HG02943 (cell line): ENCODE results near the gene CCDC70.
A peak's percentile ranks its signal among the peaks of the same experiment; 100 is the strongest.

Experiments used
- ATAC-seq: cut with Tn5 transposase; IDR thresholded peaks from one replicate; pipeline ENCODE4 v1.9.1; 2021; ENCODE audit warnings: mild to moderate bottlenecking, low read depth, moderate library complexity; ENCODE audit not compliant: unreplicated experiment

Gene CCDC70

GRCh38 chr13:51828730-51829567, 32.8 kb upstream of the CCDC70 start:
- no peak for ATAC-seq

- no peak for ATAC-seq
Measured at GRCh38 chr13:51829568-51829899, 32.2 kb upstream of the CCDC70 start.

DNA sequence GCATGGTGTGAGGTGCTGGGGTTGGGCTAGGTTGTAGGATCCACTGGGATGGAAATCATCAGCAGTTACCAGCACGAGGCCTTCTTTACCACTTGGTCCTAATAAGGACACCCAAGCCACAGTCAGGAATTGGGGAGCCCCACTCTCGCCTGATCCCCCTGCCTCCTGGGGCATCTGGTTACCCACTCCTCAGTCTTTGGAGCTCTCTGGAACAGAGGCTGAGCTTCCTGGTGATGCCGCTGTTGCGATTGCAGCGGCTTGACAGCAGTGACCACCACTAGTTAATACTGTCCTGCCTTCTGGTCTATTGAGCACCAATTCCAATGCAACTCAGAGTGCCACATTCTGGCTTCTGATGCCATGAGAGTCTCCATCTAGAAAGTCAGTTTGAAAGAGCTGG, 30.2 kb upstream of the CCDC70 start:
- ATAC-seq = no peak

DNA sequence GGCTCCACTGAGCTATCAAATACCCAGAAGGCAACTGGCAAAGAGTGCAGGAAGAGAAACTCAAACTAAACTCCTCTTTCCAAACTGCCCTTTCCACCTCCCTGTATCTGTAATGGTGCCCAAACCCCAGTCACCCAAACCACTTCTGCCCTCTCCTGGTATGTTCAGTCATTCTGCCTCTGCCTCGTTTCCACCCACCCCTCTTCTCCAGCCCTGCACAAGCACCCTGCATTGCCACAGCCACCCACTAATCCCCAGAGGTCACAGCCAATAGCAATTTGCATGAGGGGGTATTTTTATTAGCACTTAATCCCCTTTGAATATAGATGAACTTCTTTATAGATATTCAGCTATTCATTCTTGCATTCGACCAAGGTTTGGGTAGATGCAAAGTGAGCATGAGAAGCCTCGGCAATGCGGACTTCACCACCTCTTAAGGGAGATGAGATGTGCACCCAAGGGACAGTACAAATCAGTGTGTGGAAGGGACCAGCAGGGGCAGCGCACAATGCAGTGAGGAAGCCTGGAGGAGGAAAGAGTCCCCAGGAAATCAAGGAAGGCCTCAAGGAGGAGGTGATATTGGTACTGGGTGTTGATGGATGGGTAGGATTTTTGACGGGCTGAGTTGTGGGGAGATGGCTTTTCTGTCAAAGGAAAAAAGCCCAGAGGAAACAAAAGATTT, 29.2 kb upstream of the CCDC70 start:
- ATAC-seq = peak; percentile 74

GRCh38 chr13:51833980-51834379, 27.8 kb upstream of the CCDC70 start:
- ATAC-seq = no peak

DNA sequence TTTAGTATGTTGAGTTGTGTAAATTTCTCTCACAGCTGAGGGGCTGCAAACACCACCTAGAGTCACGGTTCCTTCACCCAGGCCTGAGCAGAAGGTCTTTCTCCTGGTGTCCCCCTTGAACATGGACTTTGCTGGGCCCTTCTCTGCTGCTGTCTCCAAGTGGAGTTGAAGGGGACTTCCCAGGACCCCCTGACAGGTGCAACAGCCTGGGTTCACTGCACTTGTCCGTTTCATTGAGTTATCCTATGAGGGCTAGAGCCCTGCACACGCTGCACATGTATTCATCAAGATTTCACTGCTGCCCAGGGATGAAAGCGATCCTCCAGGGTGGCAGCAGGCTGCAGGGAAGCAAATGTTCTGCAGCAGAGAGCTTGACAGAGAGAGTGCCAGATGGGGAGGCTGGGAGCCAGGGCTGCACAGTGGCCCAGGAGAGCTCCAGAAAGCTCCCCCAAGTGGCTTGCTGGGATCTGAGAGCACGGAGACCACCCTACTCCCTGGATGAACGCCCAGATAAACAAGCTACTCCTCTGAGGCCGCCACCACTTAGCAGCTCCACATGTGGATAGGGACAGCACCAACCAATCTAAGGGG, 27.1 kb upstream of the CCDC70 start:
- ATAC-seq = no peak

DNA sequence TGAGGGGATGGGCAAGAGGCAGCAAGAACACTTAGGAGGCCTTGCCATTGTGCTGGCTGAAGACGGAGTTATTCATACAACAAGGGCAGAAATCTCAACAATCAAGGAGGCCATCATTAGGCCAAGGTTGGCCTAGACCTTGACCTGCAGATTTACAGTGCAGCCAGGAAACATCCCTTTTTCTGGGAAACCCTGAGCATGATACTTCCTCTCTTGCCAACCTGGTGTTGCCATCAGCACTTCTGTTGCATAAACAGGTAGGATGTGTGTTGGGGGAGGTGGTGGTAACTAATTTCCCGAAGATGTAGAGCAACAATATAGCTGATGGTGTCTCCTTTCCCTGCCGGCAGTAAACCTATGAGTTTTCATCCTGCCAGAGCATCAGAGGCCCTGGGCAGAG, 24.8 kb upstream of the CCDC70 start:
- ATAC-seq = no peak

DNA sequence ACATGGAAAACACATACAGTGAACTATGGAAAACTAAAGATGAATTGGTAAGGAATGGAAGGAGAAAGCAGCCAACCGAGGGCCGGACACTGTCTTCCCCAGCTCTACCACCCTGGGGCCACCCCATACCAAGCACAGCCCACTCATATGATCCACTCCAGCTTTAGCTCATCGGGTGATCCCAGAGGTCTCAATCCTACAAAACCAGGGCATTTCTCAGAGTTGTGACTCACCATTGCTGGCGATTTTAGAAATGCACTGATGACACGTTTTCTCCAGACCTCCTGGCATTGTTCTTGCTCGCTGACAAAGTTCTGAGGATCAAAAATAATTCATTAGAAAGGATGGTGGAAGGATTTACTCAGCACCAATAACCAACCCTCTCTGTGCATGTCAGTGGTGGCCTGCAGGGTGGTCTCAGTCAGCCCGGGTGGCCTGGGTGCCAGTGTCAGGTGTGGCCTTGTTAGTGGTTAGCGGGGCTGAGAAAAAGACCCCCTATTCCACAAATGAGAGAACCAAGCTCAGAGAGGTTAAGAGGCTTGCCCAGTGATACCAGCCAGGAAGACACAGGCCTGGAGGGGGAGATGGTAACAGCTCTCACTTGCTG, 23.4 kb upstream of the CCDC70 start:
- no peak for ATAC-seq

DNA sequence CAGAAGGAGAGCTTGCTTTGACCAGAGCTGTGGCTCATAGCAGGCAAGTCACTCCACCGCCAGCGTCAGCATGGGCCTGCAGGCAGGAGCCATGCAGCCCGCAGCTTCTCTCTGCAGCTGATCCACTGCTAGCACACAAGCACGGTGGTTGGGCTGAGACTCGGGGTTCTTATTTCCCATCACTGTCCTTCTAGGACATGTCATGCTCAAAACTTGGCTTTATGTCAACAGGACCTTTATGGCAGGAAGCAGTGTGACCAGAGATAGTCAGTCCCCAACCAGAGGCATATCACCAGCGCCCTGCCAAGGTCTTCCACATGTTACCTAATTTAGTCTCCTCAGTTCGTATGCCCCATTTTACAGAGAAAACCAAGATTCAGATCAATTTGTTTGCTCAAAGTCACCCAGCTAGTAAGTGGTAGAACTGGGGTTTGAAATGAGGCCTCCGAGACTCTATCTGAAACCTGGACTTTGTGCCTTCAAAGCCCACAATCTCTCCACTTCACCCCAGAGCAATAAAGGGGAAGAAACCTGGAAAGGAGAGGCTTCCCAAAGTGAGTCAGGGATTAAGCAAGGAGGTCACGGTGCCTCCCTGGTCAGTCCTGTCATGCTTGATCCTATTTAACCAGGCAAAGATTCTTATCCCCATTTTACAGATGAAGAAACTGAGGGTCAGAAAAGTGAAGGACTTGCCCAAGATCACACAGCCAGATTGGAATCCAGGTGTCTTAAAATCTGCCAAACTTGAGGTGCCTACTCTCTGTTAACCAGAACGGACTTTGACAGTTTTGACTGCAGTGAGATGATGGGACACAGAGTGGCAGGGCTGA, 21.8 kb upstream of the CCDC70 start:
- ATAC-seq = no peak

GRCh38 chr13:51840917-51841316, 20.9 kb upstream of the CCDC70 start:
- no peak for ATAC-seq

GRCh38 chr13:51841732-51842131, 20.0 kb upstream of the CCDC70 start:
- no peak for ATAC-seq

DNA sequence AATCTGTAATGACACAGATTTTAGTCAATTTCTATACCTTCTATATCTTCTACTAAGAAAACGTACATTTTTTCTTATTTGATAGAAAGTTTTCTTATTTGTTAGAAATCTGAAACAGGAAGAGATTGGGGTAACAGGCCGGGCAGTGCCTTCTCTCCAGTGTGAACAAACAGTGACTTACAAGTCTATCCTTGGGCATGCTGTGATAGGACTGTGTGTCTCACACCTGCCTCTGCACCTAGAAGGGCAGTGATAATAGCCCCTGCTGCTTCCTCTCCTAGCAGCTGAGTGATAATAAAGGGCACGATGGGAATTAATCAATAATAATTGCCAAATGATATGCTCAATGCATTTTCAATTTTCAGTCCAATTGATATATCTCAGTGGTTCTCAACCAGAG, 18.2 kb upstream of the CCDC70 start:
- ATAC-seq = no peak

- ATAC-seq = no peak
Measured at GRCh38 chr13:51844862-51845573, 16.8 kb upstream of the CCDC70 start, which contains the start of gene TMEM272. TSS of gene TMEM272 (minus strand) at chr13:51845177. CDS start at chr13:51838530, 6,647 bp downstream.

DNA sequence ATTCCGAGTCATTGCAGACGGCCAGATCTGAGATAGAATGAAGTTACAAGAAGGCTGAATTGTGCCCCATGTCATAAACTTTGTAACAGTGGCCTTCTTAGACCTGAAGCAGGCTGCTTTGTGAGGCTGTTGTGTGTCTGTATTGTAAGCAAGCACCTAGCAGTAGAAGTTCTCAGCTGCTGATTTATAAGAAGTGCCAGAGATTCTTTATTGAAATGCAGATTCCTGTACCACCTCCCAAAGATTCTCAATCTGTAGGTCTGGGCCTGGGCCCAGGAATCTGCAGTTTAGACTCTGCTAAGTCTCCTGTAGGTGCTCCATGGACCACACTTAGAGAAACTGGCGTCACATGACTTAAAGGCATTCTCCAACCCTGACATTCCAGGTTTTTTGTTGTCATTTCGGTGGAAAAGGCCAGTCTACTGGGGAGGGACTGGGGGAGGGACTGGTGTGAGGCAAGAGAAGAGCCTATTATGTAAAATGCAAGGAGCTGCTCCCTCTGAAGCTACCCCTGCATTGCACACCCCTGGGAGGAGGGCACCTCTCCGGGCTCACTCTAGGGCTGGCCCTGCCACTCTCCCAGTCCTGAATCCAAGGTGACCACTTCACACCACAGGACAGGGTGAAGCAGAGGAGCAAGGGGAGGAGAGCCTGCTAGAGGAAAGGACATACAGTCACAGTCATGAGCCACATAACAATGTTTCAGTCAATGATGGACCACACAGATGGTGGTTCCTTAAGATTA, 16.0 kb upstream of the CCDC70 start:
- ATAC-seq = no peak

GRCh38 chr13:51846756-51847155, 15.0 kb upstream of the CCDC70 start:
- ATAC-seq = no peak

DNA sequence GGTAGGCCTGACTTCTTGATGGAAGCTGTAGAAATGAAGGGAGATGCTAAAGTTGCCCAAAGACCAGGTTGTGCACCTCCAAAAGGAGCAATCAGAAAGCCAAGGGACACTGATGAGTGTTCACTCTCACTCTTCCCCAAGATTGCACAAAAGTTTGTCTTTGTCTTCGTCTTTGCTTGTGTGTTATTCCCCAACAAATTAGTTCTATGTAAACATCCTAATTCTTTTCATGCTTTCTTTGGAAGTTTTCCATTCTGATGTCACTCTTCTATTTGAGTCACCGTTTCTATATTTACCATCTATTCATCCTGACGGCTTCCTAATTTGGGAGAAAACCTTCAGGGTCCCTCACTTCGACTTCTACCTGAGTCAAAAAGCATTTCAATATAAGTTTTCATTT, 13.1 kb upstream of the CCDC70 start:
- no peak for ATAC-seq

- no peak for ATAC-seq
Measured at GRCh38 chr13:51849145-51850101, 12.3 kb upstream of the CCDC70 start.
